Activated naive CD4-positive, alpha-beta T cell treated with anti-CD3 and anti-CD28 coated beads, Interleukin-2, amount 50 U/mL, for 24 hours (primary cell): ENCODE measurements around the gene PLEKHH1.
"Not testable (repeated sequence)": the region's sequence is repeated elsewhere in the genome, so short reads cannot be mapped to it uniquely, and the experiment has no call there.

Experiments
- H3K27ac Mint-ChIP-seq: one replicate; pipeline ENCODE4 v1.8.0; 2021; ENCODE audit warnings: mild to moderate bottlenecking, mixed read lengths
- H3K27me3 Mint-ChIP-seq: one replicate; pipeline ENCODE4 v1.8.0; 2021; ENCODE audit warnings: mixed read lengths
- H3K36me3 Mint-ChIP-seq: one replicate; pipeline ENCODE4 v1.8.0; 2021; ENCODE audit warnings: mixed read lengths
- H3K4me1 Mint-ChIP-seq: one replicate; pipeline ENCODE4 v1.8.0; 2021; ENCODE audit warnings: mixed read lengths
- H3K4me3 Mint-ChIP-seq: one replicate; pipeline ENCODE4 v1.8.0; 2021; ENCODE audit warnings: mild to moderate bottlenecking, mixed read lengths
- H3K9me3 Mint-ChIP-seq: one replicate; pipeline ENCODE4 v1.8.0; 2021; ENCODE audit warnings: mixed read lengths

PLEKHH1 gene

DNA sequence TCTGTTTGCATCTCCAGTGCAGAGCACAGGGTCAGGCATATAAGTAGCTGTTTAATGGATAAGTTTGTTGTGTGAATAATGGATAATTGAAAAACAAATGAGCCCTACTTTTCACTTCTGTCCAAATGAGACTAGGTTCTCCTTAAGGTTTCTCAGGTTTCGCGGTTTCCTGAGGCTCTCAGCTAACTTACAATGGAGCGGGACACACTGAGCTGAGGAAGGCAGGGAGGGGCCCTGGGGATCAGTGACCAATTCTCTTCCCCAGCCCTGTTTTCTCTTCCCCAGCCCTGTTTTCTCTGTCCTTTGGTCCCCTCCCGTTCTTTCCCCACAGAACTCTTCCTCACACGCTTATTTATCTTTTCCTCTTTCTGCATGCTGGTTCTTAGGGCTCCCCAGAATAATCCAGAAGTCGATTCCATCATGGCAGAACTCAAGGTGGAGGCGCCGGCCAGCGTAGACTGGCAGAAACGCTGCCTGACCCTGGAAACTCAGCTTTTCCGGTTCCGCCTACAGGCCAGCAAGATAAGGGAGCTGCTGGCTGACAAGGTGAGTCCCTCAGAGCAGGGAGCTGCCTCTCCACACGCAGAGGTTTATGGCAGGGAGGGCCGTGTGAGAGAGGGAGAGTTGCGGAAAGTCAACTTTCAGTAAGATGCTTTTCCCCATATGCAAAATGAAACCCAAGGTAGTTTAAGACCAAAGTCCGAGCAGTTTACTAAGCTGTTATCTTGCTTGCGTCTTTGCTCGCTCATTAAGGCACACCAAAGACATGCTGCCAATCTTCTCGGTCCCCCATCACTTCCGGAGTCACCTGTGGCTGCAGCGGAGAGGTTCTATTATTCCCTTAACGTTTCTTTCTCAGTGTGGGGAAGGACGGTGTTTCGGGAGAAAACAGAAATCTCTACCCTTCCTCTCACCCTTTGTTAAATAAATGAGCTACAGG, 8.6 kb downstream of the PLEKHH1 start:
- H3K36me3 Mint-ChIP-seq = peaks cover 2% of the 10 kb centered on the region
- peaks cover 16% of the 10 kb centered on the region for H3K27me3 Mint-ChIP-seq
- no peaks in the 10 kb centered on the region for H3K9me3 Mint-ChIP-seq
- H3K27ac Mint-ChIP-seq = no peak overlapping the region
- H3K4me3 Mint-ChIP-seq = peak overlapping the region; percentile 69
- peaks cover 10% of the 10 kb centered on the region for H3K4me1 Mint-ChIP-seq

DNA sequence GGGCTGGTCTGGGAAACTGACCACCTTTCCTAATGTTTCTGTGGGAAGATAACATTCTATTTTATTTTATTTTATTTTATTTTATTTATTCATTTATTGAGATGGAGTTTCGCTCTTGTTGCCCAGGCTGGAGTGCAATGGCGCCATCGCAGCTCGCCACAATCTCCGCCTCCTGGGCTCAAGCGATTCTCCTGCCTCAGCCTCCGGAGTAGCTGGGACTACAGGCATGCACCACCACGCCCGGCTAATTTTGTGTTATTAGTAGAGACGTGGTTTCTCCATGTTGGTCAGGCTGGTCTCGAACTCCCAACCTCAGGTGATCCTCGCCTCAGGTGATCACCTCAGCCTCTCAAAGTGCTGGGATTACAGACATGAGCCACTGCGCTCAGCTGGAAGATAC, 9.5 kb downstream of the PLEKHH1 start:
- peaks cover 10% of the 10 kb centered on the region for H3K4me1 Mint-ChIP-seq
- H3K9me3 Mint-ChIP-seq, H3K36me3 Mint-ChIP-seq, H3K27ac Mint-ChIP-seq, H3K4me3 Mint-ChIP-seq: not testable (repeated sequence)
- peaks cover 16% of the 10 kb centered on the region for H3K27me3 Mint-ChIP-seq

DNA sequence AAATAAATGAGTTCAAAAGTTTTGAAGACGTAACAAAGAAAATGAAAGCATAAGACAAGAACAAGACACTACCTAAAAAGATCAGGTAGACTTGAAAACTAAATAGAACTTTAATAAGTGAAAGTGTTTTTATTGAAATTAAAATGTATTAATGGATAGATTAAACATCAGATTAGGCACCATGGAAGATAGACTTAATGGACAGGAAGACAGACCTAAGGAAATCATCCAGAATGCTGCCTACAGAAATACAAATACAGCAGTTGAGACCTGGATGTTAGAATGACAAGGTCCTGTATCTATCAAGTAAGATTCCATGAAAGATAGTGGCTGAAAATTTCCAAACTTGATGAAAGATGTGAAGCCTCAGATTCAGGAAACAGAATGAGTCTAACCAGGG, 11.5 kb downstream of the PLEKHH1 start:
- H3K4me1 Mint-ChIP-seq = peaks cover 10% of the 10 kb centered on the region
- H3K27ac Mint-ChIP-seq = no peak overlapping the region
- H3K27me3 Mint-ChIP-seq = peaks cover 16% of the 10 kb centered on the region
- no peaks in the 10 kb centered on the region for H3K9me3 Mint-ChIP-seq
- peaks cover 4% of the 10 kb centered on the region for H3K36me3 Mint-ChIP-seq
- no peak overlapping the region for H3K4me3 Mint-ChIP-seq

DNA sequence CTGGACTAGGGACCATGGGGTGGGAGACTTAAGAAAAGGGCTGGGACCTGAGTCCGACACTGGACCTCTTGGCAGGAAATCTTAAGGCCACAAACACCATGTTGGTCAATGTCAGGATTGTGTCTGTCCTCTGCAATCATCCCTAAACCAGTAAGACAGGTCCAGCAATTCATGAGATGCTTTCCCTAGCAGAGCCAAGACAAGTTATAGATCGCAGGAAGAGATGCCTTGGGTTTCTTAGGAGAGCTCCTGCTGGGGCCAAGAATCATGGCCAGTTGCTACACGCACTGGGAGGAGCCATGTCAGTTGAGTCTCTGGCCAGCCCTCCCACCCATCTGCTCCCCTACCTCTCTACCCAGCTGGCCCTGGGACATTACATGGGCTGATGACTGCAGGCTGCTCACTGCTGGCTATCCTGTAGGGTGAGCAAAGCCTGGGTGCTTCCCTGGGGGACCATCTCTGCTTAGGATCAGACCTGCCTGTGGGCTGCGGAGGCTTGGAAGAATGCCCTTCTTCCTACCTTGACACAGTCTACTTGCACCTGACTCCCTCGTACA, 14.2 kb downstream of the PLEKHH1 start:
- no peak overlapping the region for H3K27ac Mint-ChIP-seq
- H3K4me1 Mint-ChIP-seq = peaks cover 1% of the 10 kb centered on the region
- H3K36me3 Mint-ChIP-seq = peaks cover 4% of the 10 kb centered on the region
- peaks cover 9% of the 10 kb centered on the region for H3K27me3 Mint-ChIP-seq
- H3K4me3 Mint-ChIP-seq = no peak overlapping the region
- H3K9me3 Mint-ChIP-seq = no peaks in the 10 kb centered on the region

DNA sequence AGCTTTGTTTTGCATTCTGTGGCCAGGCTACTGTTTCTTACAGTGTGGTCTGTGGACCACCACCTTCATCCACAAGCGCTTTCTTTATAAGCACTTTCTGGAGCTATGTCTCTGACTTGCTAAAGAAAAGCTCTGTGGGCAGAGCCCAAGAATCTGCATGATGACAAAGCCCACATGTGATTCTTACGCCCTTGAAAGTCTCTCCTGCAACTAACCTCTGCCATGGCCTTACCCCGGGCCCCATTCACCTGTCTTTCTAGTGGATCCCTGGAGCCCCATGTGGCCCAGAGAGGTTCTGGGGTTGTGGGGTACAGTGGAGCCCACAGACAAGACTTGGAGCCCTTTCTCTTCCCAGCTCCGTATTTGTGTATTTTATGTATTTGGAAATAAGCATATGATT, 16.6 kb downstream of the PLEKHH1 start:
- peaks cover 1% of the 10 kb centered on the region for H3K36me3 Mint-ChIP-seq
- no peaks in the 10 kb centered on the region for H3K9me3 Mint-ChIP-seq
- peaks cover 3% of the 10 kb centered on the region for H3K27me3 Mint-ChIP-seq
- no peak overlapping the region for H3K4me3 Mint-ChIP-seq
- no peaks in the 10 kb centered on the region for H3K4me1 Mint-ChIP-seq
- H3K27ac Mint-ChIP-seq = no peak overlapping the region

DNA sequence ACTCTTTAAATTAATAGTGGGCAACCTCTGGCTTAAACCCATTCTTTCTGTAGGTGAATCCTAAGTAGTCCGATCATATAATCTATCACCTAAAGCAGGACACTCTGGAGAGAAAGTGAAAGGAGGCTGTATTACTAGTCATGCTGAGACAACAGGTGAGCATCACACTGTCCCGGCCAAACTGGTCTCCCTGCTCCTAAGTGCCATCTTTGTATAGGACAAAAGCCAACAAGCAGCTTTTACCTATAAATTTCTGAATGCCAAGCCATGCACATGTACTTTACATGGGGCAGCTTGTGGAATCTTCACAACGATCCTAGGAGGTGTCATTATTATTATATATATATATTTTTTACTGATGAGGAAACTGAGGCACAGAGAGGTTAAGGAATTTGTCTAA, 18.0 kb downstream of the PLEKHH1 start:
- Mint-ChIP-seq H3K4me3 (no peak overlapping the region), H3K36me3 (peaks cover 1% of the 10 kb centered on the region), H3K27ac (no peak overlapping the region), H3K9me3 (no peaks in the 10 kb centered on the region), H3K27me3 (peaks cover under 1% of the 10 kb centered on the region), H3K4me1 (no peaks in the 10 kb centered on the region)

DNA sequence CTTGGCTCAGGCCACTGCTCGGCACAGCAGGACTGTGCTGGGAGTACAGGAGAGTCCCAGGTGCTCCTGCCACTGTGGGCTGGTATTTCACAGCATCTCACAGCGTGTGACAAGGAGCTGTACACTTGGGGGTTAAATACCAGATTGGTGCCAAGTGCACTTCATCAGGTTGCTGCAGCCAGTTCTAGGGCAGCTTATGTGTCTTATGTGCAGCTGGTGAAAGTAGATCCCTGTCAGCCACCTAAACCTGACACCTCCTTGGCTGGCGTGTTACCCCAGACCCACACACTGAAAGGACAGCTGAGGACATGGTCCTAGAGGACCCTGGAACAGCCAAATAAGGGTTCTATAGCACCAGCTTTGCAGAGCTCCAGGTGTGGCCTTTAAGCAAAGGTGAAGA, 18.9 kb downstream of the PLEKHH1 start:
- Mint-ChIP-seq H3K36me3 (peaks cover 1% of the 10 kb centered on the region), H3K4me1 (no peaks in the 10 kb centered on the region), H3K27me3 (no peaks in the 10 kb centered on the region), H3K9me3 (no peaks in the 10 kb centered on the region), H3K27ac (no peak overlapping the region), H3K4me3 (no peak overlapping the region)

DNA sequence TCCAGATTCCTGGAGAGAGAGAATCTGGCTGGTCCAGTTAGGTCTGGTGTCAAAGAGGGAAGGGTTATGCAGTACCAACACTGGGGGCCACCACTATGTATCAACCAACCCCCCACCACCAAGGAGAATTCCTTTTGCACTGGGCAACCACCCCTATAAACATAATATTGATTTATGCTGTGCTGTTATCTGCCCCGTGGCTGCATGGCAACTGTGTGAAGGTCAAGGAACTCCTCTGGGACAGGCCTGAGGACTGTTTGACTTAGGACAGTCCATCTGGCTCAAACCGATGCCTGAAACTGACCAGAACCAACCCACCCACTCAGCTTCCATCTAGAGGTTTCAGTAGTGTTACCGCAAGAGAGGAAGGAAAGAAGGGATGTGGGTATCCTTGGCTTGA, 20.5 kb downstream of the PLEKHH1 start:
- Mint-ChIP-seq H3K9me3 (no peaks in the 10 kb centered on the region), H3K4me1 (no peaks in the 10 kb centered on the region), H3K36me3 (peaks cover 1% of the 10 kb centered on the region), H3K27ac (no peak overlapping the region), H3K4me3 (no peak overlapping the region), H3K27me3 (no peaks in the 10 kb centered on the region)

DNA sequence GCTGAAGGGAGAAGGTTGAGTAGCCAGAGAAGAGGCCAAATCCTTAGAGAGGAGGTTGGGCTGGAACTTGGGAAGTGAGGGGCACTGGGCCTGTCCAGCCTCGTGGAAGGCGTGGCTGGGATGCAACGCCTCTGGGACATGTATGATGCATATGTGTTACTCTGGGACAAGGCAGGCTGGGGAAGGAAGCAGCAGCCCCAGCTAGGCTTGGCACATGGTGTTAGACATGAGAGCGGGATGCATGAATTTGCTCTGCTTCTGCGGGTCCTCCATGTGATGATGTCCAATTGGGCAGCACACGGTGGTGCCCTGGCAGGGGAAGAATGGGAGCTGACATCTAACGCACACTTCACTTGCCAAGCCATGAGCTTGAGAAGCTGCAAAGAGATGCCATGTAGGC, 21.3 kb downstream of the PLEKHH1 start:
- Mint-ChIP-seq H3K36me3 (no peaks in the 10 kb centered on the region), H3K4me1 (no peaks in the 10 kb centered on the region), H3K27me3 (no peaks in the 10 kb centered on the region), H3K4me3 (no peak overlapping the region), H3K27ac (no peak overlapping the region), H3K9me3 (no peaks in the 10 kb centered on the region)

DNA sequence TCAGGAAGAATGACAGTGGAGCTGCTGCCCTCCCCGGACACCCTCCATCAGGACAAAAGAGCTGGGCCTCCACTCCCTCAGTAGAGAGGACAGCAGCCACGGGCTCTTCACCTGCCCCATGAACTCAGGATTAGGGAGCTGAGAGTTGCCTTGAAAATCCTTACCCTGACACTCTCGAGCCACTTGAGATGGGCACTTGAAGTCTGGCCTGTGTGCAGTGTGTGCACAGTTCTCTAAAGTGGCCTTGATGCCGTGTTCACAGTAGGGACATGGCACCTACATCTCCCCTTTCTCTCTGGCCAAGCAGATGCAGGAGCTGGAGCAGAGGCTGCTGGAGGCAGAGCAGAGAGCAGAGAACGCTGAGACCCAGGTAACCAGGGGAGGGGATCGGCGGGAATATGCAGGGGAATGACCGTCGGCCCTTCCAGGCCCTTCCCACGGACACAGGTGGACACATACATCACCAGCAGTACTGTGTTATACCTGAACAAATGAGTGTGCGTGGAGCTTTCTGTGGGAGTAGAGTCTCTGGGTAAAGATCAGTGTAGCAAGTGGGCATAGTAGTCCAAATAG, 22.5 kb downstream of the PLEKHH1 start:
- Mint-ChIP-seq H3K36me3 (no peaks in the 10 kb centered on the region), H3K27ac (no peak overlapping the region), H3K4me3 (no peak overlapping the region), H3K9me3 (no peaks in the 10 kb centered on the region), H3K27me3 (no peaks in the 10 kb centered on the region), H3K4me1 (no peaks in the 10 kb centered on the region)

DNA sequence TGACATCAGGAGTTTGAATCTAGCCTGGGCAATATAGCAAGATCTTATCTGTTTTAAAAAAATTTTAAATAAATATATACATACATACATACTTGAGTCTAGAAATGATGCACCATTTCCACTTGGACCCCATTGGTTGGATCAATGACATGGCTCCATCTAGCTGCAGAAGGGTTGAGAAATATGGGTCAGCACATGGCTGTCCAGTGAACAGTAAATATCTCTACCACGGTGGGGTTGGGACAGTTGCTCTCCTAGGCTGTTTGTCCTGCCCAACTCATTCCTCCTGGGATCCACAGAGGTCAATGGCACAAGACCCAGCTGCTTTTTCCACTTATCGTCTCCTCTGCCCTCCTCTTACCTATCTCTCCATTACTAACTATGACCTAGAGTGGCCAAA, 23.6 kb downstream of the PLEKHH1 start:
- Mint-ChIP-seq H3K27ac (no peak overlapping the region), H3K4me1 (no peaks in the 10 kb centered on the region), H3K27me3 (no peaks in the 10 kb centered on the region), H3K36me3 (no peaks in the 10 kb centered on the region), H3K4me3 (no peak overlapping the region), H3K9me3 (no peaks in the 10 kb centered on the region)

DNA sequence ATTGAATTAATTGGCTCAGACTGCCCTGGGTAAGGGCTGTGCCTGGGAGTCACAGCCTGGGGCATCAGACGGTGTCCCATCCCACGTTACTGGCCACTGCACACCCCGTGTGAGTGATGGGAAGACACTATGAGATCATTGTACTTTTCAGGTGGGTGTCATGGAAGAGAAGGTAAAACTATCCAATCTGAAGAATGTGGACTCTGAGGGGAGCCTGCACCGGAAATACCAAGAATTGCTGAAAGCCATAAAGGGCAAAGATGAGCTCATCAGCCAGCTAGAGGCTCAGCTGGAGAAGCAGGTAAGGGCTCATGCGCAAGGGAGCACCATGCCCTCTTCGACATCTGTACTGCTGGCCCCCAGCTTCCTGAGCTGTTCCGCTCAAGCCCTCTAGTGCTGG, 24.0 kb downstream of the PLEKHH1 start:
- Mint-ChIP-seq H3K27me3 (no peaks in the 10 kb centered on the region), H3K4me3 (no peak overlapping the region), H3K36me3 (no peaks in the 10 kb centered on the region), H3K9me3 (no peaks in the 10 kb centered on the region), H3K4me1 (no peaks in the 10 kb centered on the region), H3K27ac (no peak overlapping the region)

DNA sequence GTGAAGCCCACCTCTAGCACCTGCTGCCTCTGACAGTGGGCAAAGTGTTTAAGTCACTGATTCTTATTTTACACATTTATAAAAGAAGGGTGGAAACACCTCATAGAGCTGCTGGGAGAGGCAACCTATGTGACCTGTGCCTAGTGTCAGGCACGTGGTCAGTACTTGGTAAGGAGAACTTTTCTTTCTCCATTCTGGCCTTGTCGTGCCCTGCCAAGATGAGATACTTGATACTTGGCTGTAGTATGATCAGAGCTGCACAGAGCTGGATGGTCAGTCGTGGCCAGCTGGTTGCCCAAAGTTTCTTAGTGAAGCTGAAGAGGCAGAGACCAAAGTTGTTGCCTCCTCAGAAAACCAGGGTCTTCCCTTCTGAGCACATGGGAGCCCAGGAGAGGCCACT, 24.6 kb downstream of the PLEKHH1 start:
- no peaks in the 10 kb centered on the region for H3K27me3 Mint-ChIP-seq
- no peak overlapping the region for H3K27ac Mint-ChIP-seq
- no peaks in the 10 kb centered on the region for H3K4me1 Mint-ChIP-seq
- H3K36me3 Mint-ChIP-seq = no peaks in the 10 kb centered on the region
- H3K9me3 Mint-ChIP-seq = no peaks in the 10 kb centered on the region
- no peak overlapping the region for H3K4me3 Mint-ChIP-seq

DNA sequence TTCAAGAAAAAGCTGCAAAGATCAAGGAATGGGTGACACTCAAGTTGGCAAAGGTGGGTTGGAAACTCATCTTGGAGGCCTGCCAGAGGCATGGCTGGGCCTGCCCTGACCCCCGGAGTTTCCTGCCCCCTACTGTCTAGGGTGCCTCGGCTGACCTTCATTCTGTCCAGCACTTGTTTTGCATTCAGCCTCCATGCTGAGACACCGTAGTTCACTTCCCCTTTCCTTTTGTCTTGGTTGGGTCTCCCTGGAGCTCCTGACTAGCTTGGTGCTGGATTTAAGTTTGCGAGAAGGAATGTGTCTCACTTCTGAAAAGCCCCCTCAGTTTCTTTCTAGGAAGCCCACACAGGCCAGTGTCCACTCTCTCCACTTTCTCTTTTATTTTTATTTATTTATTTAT, 26.5 kb downstream of the PLEKHH1 start:
- H3K4me3 Mint-ChIP-seq = no peak overlapping the region
- no peaks in the 10 kb centered on the region for H3K9me3 Mint-ChIP-seq
- H3K27ac Mint-ChIP-seq = no peak overlapping the region
- no peaks in the 10 kb centered on the region for H3K36me3 Mint-ChIP-seq
- H3K27me3 Mint-ChIP-seq = no peaks in the 10 kb centered on the region
- no peaks in the 10 kb centered on the region for H3K4me1 Mint-ChIP-seq

DNA sequence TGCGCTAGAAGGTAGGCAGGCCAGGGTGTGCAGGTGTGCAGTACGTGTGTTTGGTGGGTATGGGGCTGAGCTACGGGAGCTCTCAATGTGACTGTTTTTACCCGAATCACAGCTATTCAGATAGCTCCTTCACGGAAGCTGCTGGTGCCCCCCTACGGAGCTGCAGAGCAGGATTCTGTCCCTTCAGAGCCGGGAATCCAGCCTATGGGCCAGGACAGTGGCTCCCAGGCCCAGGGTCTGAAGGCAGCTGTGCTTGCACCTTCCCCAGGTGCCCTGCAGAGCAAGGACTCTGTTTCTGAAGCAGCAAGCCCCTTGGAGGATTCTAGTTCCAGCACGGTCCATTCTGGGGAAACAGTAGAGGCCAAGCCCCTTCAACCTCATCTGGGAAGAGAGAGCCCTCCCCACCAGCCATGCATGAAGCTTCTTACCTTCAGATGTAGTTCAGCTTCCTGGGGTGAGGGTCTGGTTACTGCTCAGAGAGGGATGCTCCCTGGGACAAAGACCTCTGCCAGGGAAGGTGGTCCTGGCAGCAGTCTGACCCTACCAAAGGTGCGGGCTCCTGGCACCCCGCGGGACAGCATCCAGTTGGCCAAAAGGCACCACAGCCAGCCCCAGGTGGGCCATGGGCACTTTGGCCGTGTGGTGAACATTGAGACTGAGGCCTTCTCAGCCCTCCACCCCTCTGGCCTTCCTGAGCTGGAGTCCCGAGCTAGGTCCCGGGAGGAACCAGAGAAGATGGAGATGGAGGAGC, 29.1 kb downstream of the PLEKHH1 start:
- Mint-ChIP-seq H3K27me3 (no peaks in the 10 kb centered on the region), H3K4me3 (no peak overlapping the region), H3K36me3 (no peaks in the 10 kb centered on the region), H3K27ac (no peak overlapping the region), H3K9me3 (no peaks in the 10 kb centered on the region), H3K4me1 (no peaks in the 10 kb centered on the region)

DNA sequence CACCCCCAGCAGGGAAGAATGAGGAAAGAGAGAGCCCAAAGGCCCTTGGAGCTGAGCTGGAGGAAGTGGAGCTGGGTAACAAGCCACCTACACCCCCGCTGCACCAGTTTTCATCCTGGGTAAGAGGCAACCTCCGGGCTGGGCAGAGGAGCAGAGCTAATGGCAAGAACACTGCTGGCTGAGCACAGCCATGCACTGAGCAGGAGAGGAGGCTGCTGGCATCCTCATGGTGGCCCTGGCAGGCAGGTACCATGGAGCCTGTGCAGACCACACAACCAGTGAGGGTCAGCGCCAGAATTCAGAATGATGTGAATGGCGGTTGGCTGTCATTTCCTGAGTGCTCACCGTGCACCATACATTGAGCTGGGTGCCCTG, 29.7 kb downstream of the PLEKHH1 start:
- Mint-ChIP-seq H3K4me3 (no peak overlapping the region), H3K27me3 (no peaks in the 10 kb centered on the region), H3K36me3 (no peaks in the 10 kb centered on the region), H3K27ac (no peak overlapping the region), H3K4me1 (no peaks in the 10 kb centered on the region), H3K9me3 (no peaks in the 10 kb centered on the region)
